ENCODE results near the gene XPO4.
A peak's percentile ranks its signal among the peaks of the same experiment; 100 is the strongest.

Gene XPO4

GRCh38 chr13:20773194-20774080 is 129.1 kb downstream of the XPO4 start, which contains the start of gene EEF1AKMT1:
Gene EEF1AKMT1, minus strand, starts transcription at chr13:20773961. Its CDS starts 16,363 bp downstream, at chr13:20757598.
- Histone ChIP-seq H3K4me1 (ENCODE audit: control insufficient read depth in 1 of 2, insufficient read depth in 2 of 2, low read length in 2 of 2) (peaks cover 0 to 4% of the 10 kb centered on the region in 2 experiments), H3K79me2 (ENCODE audit: control insufficient read depth, insufficient read depth, low read length, poor library complexity) (peaks cover 6% of the 10 kb centered on the region), H3K4me2 (ENCODE audit: low read length) (peak within 1 kb of the TSS; percentile 94), H3K23ac (ENCODE audit: low read length) (no peak within 1 kb of the TSS), H4K91ac (ENCODE audit: low read depth, low read length) (peak within 1 kb of the TSS; percentile 67), H3K9me3 (ENCODE audit: insufficient read depth, low read depth, low read length) (no peaks in the 10 kb centered on the region), H3K27me3 (ENCODE audit: insufficient read depth, low read length) (no peaks in the 10 kb centered on the region), H3K4ac (ENCODE audit: low read depth, low read length) (peak within 1 kb of the TSS; percentile 48), H3K36me3 (ENCODE audit: control insufficient read depth in 1 of 2, insufficient read depth in 2 of 2, low read length in 2 of 2) (peaks cover 2% of the 10 kb centered on the region in 2 experiments), H2BK120ac (ENCODE audit: insufficient read depth, low read length, poor library complexity) (peak within 1 kb of the TSS; percentile 67), H4K12ac (ENCODE audit: low read depth, low read length) (peak within 1 kb of the TSS; percentile 78), H3K9ac (ENCODE audit: low read length) (peak within 1 kb of the TSS; percentile 87), H3K18ac (ENCODE audit: low read length) (peak within 1 kb of the TSS; percentile 75), H2BK12ac (ENCODE audit: low read length) (no peak within 1 kb of the TSS), H3K4me3 (ENCODE audit: low read depth, low read length) (peak within 1 kb of the TSS; percentile 72), H3K79me1 (ENCODE audit: low read length) (peaks cover 6% of the 10 kb centered on the region), H2BK5ac (ENCODE audit: low read depth, low read length, poor library complexity) (peak within 1 kb of the TSS; percentile 66), H3K14ac (ENCODE audit: low read length) (peak within 1 kb of the TSS; percentile 40), H2AK5ac (ENCODE audit: low read length) (peak within 1 kb of the TSS; percentile 39), H3K27ac (ENCODE audit: low read depth, low read length) (peak within 1 kb of the TSS; percentile 90), H2AFZ (ENCODE audit: insufficient read depth, low read length, poor library complexity) (peak within 1 kb of the TSS; percentile 84), H4K8ac (ENCODE audit: low read depth, low read length) (peak within 1 kb of the TSS; percentile 88)
- no CpG with 5 or more reads among the region's 72 CpGs for WGBS (ENCODE audit: extremely low coverage, insufficient coverage, insufficient read length)
- peak; percentile 95 to 99 for DNase-seq

GRCh38 chr13:20772401-20773131 is 130.0 kb downstream of the XPO4 start:
- Histone ChIP-seq H2BK12ac (ENCODE audit: low read length) (no peak overlapping the region), H3K36me3 (ENCODE audit: control insufficient read depth in 1 of 2, insufficient read depth in 2 of 2, low read length in 2 of 2) (peaks cover 2% of the 10 kb centered on the region in 2 experiments), H2AK5ac (ENCODE audit: low read length) (no peak overlapping the region), H4K8ac (ENCODE audit: low read depth, low read length) (no peak overlapping the region), H3K23ac (ENCODE audit: low read length) (no peak overlapping the region), H3K27ac (ENCODE audit: low read depth, low read length) (no peak overlapping the region), H3K79me1 (ENCODE audit: low read length) (peaks cover 6% of the 10 kb centered on the region), H3K14ac (ENCODE audit: low read length) (no peak overlapping the region), H4K12ac (ENCODE audit: low read depth, low read length) (no peak overlapping the region), H2AFZ (ENCODE audit: insufficient read depth, low read length, poor library complexity) (no peak overlapping the region), H3K4me2 (ENCODE audit: low read length) (peak overlapping the region; percentile 94), H3K27me3 (ENCODE audit: insufficient read depth, low read length) (no peaks in the 10 kb centered on the region), H3K9ac (ENCODE audit: low read length) (no peak overlapping the region), H4K91ac (ENCODE audit: low read depth, low read length) (no peak overlapping the region), H3K4me3 (ENCODE audit: low read depth, low read length) (no peak overlapping the region), H3K4me1 (ENCODE audit: control insufficient read depth in 1 of 2, insufficient read depth in 2 of 2, low read length in 2 of 2) (peaks cover 0 to 4% of the 10 kb centered on the region in 2 experiments), H3K79me2 (ENCODE audit: control insufficient read depth, insufficient read depth, low read length, poor library complexity) (peaks cover 6% of the 10 kb centered on the region), H2BK5ac (ENCODE audit: low read depth, low read length, poor library complexity) (no peak overlapping the region), H3K18ac (ENCODE audit: low read length) (no peak overlapping the region), H3K9me3 (ENCODE audit: insufficient read depth, low read depth, low read length) (no peaks in the 10 kb centered on the region), H2BK120ac (ENCODE audit: insufficient read depth, low read length, poor library complexity) (no peak overlapping the region), H3K4ac (ENCODE audit: low read depth, low read length) (no peak overlapping the region)
- peak in 1 of 2 donors; percentile 11 for DNase-seq
- WGBS (ENCODE audit: extremely low coverage, insufficient coverage, insufficient read length), result no CpG with 5 or more reads among the region's 10 CpGs

GRCh38 chr13:20769834-20770233 is 132.7 kb downstream of the XPO4 start:
- peaks cover 6% of the 10 kb centered on the region for H3K79me2 ChIP-seq (ENCODE audit: control insufficient read depth, insufficient read depth, low read length, poor library complexity)
- no peak overlapping the region for H2BK12ac ChIP-seq (ENCODE audit: low read length)
- no peak for DNase-seq
- H3K9me3 ChIP-seq (ENCODE audit: insufficient read depth, low read depth, low read length), result no peaks in the 10 kb centered on the region
- H4K91ac ChIP-seq (ENCODE audit: low read depth, low read length), result no peak overlapping the region
- H2AK5ac ChIP-seq (ENCODE audit: low read length), result no peak overlapping the region
- H3K14ac ChIP-seq (ENCODE audit: low read length), result no peak overlapping the region
- H3K79me1 ChIP-seq (ENCODE audit: low read length), result peaks cover 6% of the 10 kb centered on the region
- H2BK5ac ChIP-seq (ENCODE audit: low read depth, low read length, poor library complexity), result no peak overlapping the region
- H3K4me3 ChIP-seq (ENCODE audit: low read depth, low read length), result no peak overlapping the region
- no peak overlapping the region for H2BK120ac ChIP-seq (ENCODE audit: insufficient read depth, low read length, poor library complexity)
- H3K23ac ChIP-seq (ENCODE audit: low read length), result no peak overlapping the region
- H4K12ac ChIP-seq (ENCODE audit: low read depth, low read length), result no peak overlapping the region
- H3K27me3 ChIP-seq (ENCODE audit: insufficient read depth, low read length), result no peaks in the 10 kb centered on the region
- H3K36me3 ChIP-seq (ENCODE audit: control insufficient read depth in 1 of 2, insufficient read depth in 2 of 2, low read length in 2 of 2), result peaks cover 2% of the 10 kb centered on the region in 2 experiments
- peaks cover 0 to 4% of the 10 kb centered on the region in 2 experiments for H3K4me1 ChIP-seq (ENCODE audit: control insufficient read depth in 1 of 2, insufficient read depth in 2 of 2, low read length in 2 of 2)
- no peak overlapping the region for H2AFZ ChIP-seq (ENCODE audit: insufficient read depth, low read length, poor library complexity)
- H3K9ac ChIP-seq (ENCODE audit: low read length), result no peak overlapping the region
- no peak overlapping the region for H3K4ac ChIP-seq (ENCODE audit: low read depth, low read length)
- H3K18ac ChIP-seq (ENCODE audit: low read length), result no peak overlapping the region
- no peak overlapping the region for H3K4me2 ChIP-seq (ENCODE audit: low read length)
- WGBS (ENCODE audit: extremely low coverage, insufficient coverage, insufficient read length), result no CpG with 5 or more reads among the region's 1 CpG
- no peak overlapping the region for H3K27ac ChIP-seq (ENCODE audit: low read depth, low read length)
- H4K8ac ChIP-seq (ENCODE audit: low read depth, low read length), result no peak overlapping the region

GRCh38 chr13:20769091-20769490 is 133.5 kb downstream of the XPO4 start:
- H2BK12ac ChIP-seq (ENCODE audit: low read length), result no peak overlapping the region
- peaks cover 6% of the 10 kb centered on the region for H3K79me1 ChIP-seq (ENCODE audit: low read length)
- no peak overlapping the region for H3K4ac ChIP-seq (ENCODE audit: low read depth, low read length)
- no peak for DNase-seq
- no peak overlapping the region for H3K27ac ChIP-seq (ENCODE audit: low read depth, low read length)
- no peak overlapping the region for H3K14ac ChIP-seq (ENCODE audit: low read length)
- H3K79me2 ChIP-seq (ENCODE audit: control insufficient read depth, insufficient read depth, low read length, poor library complexity), result peaks cover 6% of the 10 kb centered on the region
- H2BK120ac ChIP-seq (ENCODE audit: insufficient read depth, low read length, poor library complexity), result no peak overlapping the region
- H3K9me3 ChIP-seq (ENCODE audit: insufficient read depth, low read depth, low read length), result no peaks in the 10 kb centered on the region
- no peaks in the 10 kb centered on the region for H3K27me3 ChIP-seq (ENCODE audit: insufficient read depth, low read length)
- WGBS (ENCODE audit: extremely low coverage, insufficient coverage, insufficient read length), result no CpG with 5 or more reads among the region's 2 CpGs
- no peak overlapping the region for H3K23ac ChIP-seq (ENCODE audit: low read length)
- no peak overlapping the region for H2AK5ac ChIP-seq (ENCODE audit: low read length)
- peaks cover 2% of the 10 kb centered on the region in 2 experiments for H3K36me3 ChIP-seq (ENCODE audit: control insufficient read depth in 1 of 2, insufficient read depth in 2 of 2, low read length in 2 of 2)
- no peak overlapping the region for H3K9ac ChIP-seq (ENCODE audit: low read length)
- H3K4me1 ChIP-seq (ENCODE audit: control insufficient read depth in 1 of 2, insufficient read depth in 2 of 2, low read length in 2 of 2), result peaks cover 0 to 4% of the 10 kb centered on the region in 2 experiments
- no peak overlapping the region for H4K8ac ChIP-seq (ENCODE audit: low read depth, low read length)
- H3K18ac ChIP-seq (ENCODE audit: low read length), result no peak overlapping the region
- no peak overlapping the region for H4K91ac ChIP-seq (ENCODE audit: low read depth, low read length)
- H2AFZ ChIP-seq (ENCODE audit: insufficient read depth, low read length, poor library complexity), result no peak overlapping the region
- no peak overlapping the region for H2BK5ac ChIP-seq (ENCODE audit: low read depth, low read length, poor library complexity)
- H3K4me2 ChIP-seq (ENCODE audit: low read length), result no peak overlapping the region
- no peak overlapping the region for H3K4me3 ChIP-seq (ENCODE audit: low read depth, low read length)
- no peak overlapping the region for H4K12ac ChIP-seq (ENCODE audit: low read depth, low read length)

Data from trophoblast cell (in vitro differentiated cells and primary cell).